Measurements from ENCODE around the gene PARP1.

PARP1 gene

DNA sequence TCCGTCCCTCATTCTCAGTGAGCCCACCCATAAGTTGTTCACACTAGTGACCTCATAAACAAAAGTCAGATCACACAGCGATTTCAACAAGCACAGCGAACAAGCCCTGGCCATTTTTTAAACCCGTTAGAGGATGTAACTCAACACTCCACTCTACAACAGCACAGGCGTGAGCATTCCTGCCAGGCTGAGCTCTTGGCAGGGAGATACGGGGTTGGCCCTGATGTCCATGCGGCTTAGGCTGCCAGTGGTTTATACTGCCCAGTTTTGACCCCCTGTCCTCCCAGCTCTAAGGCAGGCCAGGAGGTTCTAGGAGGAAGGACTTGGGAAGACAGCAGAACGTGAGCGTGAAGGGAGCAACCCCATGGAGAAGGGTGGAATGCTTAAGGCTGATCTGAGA, 35.0 kb downstream of the PARP1 start:
- peak overlapping the region; percentile 20 for H3K27ac ChIP-seq (ENCODE audit: low read depth, low read length, poor library complexity, severe bottlenecking)

DNA sequence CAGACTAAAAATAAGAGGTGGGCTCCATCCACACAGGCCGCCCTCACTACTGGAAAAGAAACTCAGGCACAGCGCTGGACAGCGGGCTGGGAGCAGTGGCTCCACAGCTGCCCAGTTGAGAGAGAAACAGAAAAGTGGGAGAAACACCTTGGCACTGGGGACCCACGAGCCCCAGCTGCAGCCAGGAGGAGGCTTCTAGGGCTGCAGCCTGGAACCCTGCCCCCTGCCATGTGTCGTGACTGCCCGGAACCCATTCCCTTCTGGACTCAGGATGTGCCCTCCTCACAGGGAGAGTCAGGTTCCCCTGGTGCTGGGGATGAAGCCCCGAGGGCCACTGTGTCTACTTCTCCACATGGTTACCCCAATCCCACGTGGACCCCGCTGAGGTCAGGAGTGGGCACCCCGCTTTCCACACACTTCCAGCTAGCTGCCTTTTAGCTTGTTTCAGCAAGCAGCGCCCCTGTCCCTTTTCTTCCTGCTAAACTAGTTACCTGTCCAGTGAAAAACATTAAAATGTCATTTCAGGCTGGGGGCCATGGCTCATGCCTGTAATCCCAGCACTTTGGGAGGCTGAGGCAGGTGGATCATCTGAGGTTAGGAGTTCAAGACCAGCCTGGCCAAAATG, 35.9 kb downstream of the PARP1 start:
- no peak overlapping the region for H3K4me3 ChIP-seq (ENCODE audit: low read depth, low read length, poor library complexity, severe bottlenecking)
- H2AFZ ChIP-seq (ENCODE audit: low read length), result no peak overlapping the region
- H3K4me2 ChIP-seq (ENCODE audit: low read length), result peak overlapping the region; percentile 52; the same call in 1 of the 2 replicates
- no peaks in the 10 kb centered on the region for H3K9me2 ChIP-seq (ENCODE audit: low read depth, low read length)
- H3K36me3 ChIP-seq (ENCODE audit: insufficient read depth, low read length), result peaks cover 99% of the 10 kb centered on the region
- peaks cover 43% of the 10 kb centered on the region for H3K4me1 ChIP-seq (ENCODE audit: insufficient read depth, low read length, severe bottlenecking)
- no peaks in the 10 kb centered on the region for H3K27me3 ChIP-seq (ENCODE audit: insufficient read depth, low read length)
- no peak overlapping the region; the same call in 1 of the 2 replicates for H3K9ac ChIP-seq (ENCODE audit: low read length)
- H3K79me2 ChIP-seq (ENCODE audit: insufficient read depth, low read length), result no peaks in the 10 kb centered on the region
- H3K27ac ChIP-seq (ENCODE audit: low read depth, low read length, poor library complexity, severe bottlenecking), result peak overlapping the region; percentile 84
- no peak for TF ChIP-seq EZH2 (IDR thresholded peaks at IDR 0.05; ENCODE audit: borderline replicate concordance, low read length)
- TF ChIP-seq, protein P1, sequence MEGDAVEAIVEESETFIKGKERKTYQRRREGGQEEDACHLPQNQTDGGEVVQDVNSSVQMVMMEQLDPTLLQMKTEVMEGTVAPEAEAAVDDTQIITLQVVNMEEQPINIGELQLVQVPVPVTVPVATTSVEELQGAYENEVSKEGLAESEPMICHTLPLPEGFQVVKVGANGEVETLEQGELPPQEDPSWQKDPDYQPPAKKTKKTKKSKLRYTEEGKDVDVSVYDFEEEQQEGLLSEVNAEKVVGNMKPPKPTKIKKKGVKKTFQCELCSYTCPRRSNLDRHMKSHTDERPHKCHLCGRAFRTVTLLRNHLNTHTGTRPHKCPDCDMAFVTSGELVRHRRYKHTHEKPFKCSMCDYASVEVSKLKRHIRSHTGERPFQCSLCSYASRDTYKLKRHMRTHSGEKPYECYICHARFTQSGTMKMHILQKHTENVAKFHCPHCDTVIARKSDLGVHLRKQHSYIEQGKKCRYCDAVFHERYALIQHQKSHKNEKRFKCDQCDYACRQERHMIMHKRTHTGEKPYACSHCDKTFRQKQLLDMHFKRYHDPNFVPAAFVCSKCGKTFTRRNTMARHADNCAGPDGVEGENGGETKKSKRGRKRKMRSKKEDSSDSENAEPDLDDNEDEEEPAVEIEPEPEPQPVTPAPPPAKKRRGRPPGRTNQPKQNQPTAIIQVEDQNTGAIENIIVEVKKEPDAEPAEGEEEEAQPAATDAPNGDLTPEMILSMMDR (IDR thresholded peaks at IDR 0.05; ENCODE audit: low read length), result no peak
- H4K20me1 ChIP-seq (ENCODE audit: insufficient read depth, low read length), result no peaks in the 10 kb centered on the region
- H3K9me3 ChIP-seq (ENCODE audit: low read length), result no peaks in the 10 kb centered on the region
- H3F3A ChIP-seq (ENCODE audit: insufficient read depth, low read length), result no peaks in the 10 kb centered on the region

More for the DNA sequence above, 35.0 kb downstream of the PARP1 start:
- H4K20me1 ChIP-seq (ENCODE audit: insufficient read depth, low read length), result no peaks in the 10 kb centered on the region
- no peak overlapping the region for H3K4me2 ChIP-seq (ENCODE audit: low read length)
- H3K9me2 ChIP-seq (ENCODE audit: low read depth, low read length), result no peaks in the 10 kb centered on the region
- H3K4me3 ChIP-seq (ENCODE audit: low read depth, low read length, poor library complexity, severe bottlenecking), result no peak overlapping the region
- no peak overlapping the region for H3K9ac ChIP-seq (ENCODE audit: low read length)
- no peaks in the 10 kb centered on the region for H3K79me2 ChIP-seq (ENCODE audit: insufficient read depth, low read length)
- H2AFZ ChIP-seq (ENCODE audit: low read length), result no peak overlapping the region
- H3K27me3 ChIP-seq (ENCODE audit: insufficient read depth, low read length), result no peaks in the 10 kb centered on the region
- TF ChIP-seq, protein P1 (IDR thresholded peaks at IDR 0.05; ENCODE audit: low read length), result no peak
- TF ChIP-seq EZH2 (IDR thresholded peaks at IDR 0.05; ENCODE audit: borderline replicate concordance, low read length), result no peak
- H3K4me1 ChIP-seq (ENCODE audit: insufficient read depth, low read length, severe bottlenecking), result peaks cover 43% of the 10 kb centered on the region
- H3K9me3 ChIP-seq (ENCODE audit: low read length), result no peaks in the 10 kb centered on the region
- H3F3A ChIP-seq (ENCODE audit: insufficient read depth, low read length), result no peaks in the 10 kb centered on the region
- H3K36me3 ChIP-seq (ENCODE audit: insufficient read depth, low read length), result peaks cover 99% of the 10 kb centered on the region

DNA sequence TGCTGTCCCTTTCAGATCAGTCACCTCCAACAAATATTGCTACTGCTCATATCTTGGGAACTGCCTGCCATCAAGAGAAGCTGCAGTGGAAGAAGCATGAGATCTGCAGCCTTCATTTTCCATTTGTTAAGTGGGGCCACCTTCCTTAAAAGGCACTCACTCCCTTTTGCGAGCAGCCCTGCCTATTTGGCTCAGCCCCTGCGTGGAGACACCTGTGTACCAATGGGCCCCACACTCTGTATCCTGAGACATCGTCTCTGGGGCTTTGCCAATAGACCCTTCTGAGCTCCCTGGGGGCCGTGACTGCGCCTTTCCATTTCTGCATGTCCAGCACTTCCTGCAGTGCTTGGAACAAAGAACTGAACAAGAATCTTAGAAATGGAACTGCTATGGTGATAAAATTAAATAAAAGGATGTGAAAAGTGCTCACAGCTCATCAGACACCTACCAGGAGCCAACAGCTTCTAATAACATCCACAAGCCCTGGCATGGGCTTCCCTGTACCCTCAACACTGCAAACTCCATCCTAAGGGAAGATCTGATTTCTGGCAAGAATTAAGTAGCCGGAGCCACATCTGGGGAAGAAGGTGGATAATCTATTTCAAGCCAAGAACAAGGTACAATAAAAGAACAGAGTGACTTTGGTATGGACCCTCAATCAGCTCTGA, 36.7 kb downstream of the PARP1 start:
- Histone ChIP-seq H3K36me3 (ENCODE audit: insufficient read depth, low read length) (peaks cover 99% of the 10 kb centered on the region), H3K4me3 (ENCODE audit: low read depth, low read length, poor library complexity, severe bottlenecking) (peak overlapping the region; percentile 15), H4K20me1 (ENCODE audit: insufficient read depth, low read length) (no peaks in the 10 kb centered on the region), H3K9ac (ENCODE audit: low read length) (peak overlapping the region; percentile 41; the same call in 1 of the 2 replicates), H2AFZ (ENCODE audit: low read length) (no peak overlapping the region), H3K4me2 (ENCODE audit: low read length) (peak overlapping the region; percentile 52), H3K9me2 (ENCODE audit: low read depth, low read length) (no peaks in the 10 kb centered on the region), H3K27me3 (ENCODE audit: insufficient read depth, low read length) (no peaks in the 10 kb centered on the region), H3K9me3 (ENCODE audit: low read length) (no peaks in the 10 kb centered on the region), H3K79me2 (ENCODE audit: insufficient read depth, low read length) (no peaks in the 10 kb centered on the region), H3K27ac (ENCODE audit: low read depth, low read length, poor library complexity, severe bottlenecking) (peak overlapping the region; percentile 84), H3K4me1 (ENCODE audit: insufficient read depth, low read length, severe bottlenecking) (peaks cover 43% of the 10 kb centered on the region), H3F3A (ENCODE audit: insufficient read depth, low read length) (no peaks in the 10 kb centered on the region)
- no peak for TF ChIP-seq EZH2 (IDR thresholded peaks at IDR 0.05; ENCODE audit: borderline replicate concordance, low read length)
- TF ChIP-seq, protein P1 (IDR thresholded peaks at IDR 0.05; ENCODE audit: low read length), result no peak
